Stomach (tissue), 9 donors: ENCODE data around the gene SCO2. TPM values are rescaled to one million over a fixed set of nuclear protein-coding genes. Genes with fewer than 3 reads are reported as not detected.

Experiments
- DNase-seq, 2 donors: peaks; one replicate each; pipeline versions ENCODE4 v3.0.0 to v3.0.0-alpha.2; 2013 to 2019
- H3K27ac ChIP-seq, 5 donors: fragments of 200-600 bp in 4 of 5; sonication (generic) in 4 of 5; one replicate each; pipeline ENCODE4 v1.5.1; 2013 to 2019; ENCODE audit warnings: mild to moderate bottlenecking in 1 of 5, moderate library complexity in 1 of 5
- H3K27me3 ChIP-seq, 3 donors: fragments of 200-600 bp; sonication (generic); one replicate each; pipeline ENCODE4 v1.5.1; 2017 to 2019; ENCODE audit warnings: mixed run types in 1 of 3
- H3K36me3 ChIP-seq, 4 donors: fragments of 200-600 bp; sonication (generic); 1 replicate in 3 of 4; 2 replicates in 1 of 4; pipeline ENCODE4 v1.5.1; 2016 to 2019
- H3K4me1 ChIP-seq, 4 donors: fragments of 200-600 bp; sonication (generic); one replicate each; pipeline ENCODE4 v1.5.1; 2016 to 2019
- H3K4me3 ChIP-seq, 4 donors: fragments of 200-600 bp; sonication (generic) in 3 of 4; one replicate each; pipeline ENCODE4 v1.5.1; 2016 to 2019; ENCODE audit warnings: mild to moderate bottlenecking in 1 of 4
- H3K9me3 ChIP-seq, 4 donors: fragments of 200-600 bp; sonication (generic); one replicate each; pipeline ENCODE4 v1.5.1; 2016 to 2019
- CTCF ChIP-seq, 7 experiments: fragments of 450-650 bp in 4 of 7; fragments of 200-600 bp in 3 of 7; sonication (generic) in 3 of 7; IDR thresholded peaks; one replicate each; pipeline ENCODE4 v1.5.1; 2016 to 2019; ENCODE audit warnings: antibody characterized with exemption in 7 of 7, control low read depth in 2 of 7, mild to moderate bottlenecking in 1 of 7
- EP300 ChIP-seq: sonication (generic); formaldehyde crosslinking; IDR thresholded peaks from one replicate; pipeline ENCODE4 v1.6.1; 2017; ENCODE audit warnings: antibody characterized with exemption
- POLR2A ChIP-seq, 4 donors: fragments of 450-650 bp; IDR thresholded peaks; one replicate each; pipeline ENCODE4 v1.6.1; 2016; ENCODE audit warnings: antibody characterized with exemption in 4 of 4, control low read depth in 2 of 4, mild to moderate bottlenecking in 1 of 4, moderate library complexity in 1 of 4
- POLR2AphosphoS5 ChIP-seq, 3 donors: sonication (generic); formaldehyde crosslinking; IDR thresholded peaks; one replicate each; pipeline ENCODE4 v1.6.1; 2016; ENCODE audit warnings: antibody characterized with exemption in 3 of 3
- WGBS, 5 donors: extraction: QIAGEN DNeasy Blood & Tissue Kit in 3 of 5; methylation state at CpG; one replicate each; pipeline versions ENCODE4 v1.1.5 to v1.1.7; 2013 to 2018; 5-methylcytosine and 5-hydroxymethylcytosine counted together
- intact Hi-C: fragments of 100-400 bp; cut with DNase I; formaldehyde crosslinking; loops from one replicate; pipeline ENCODE4 v1.15.1; 2023; ENCODE audit warnings: low total_unique reads
- polyA plus RNA-seq, 3 donors: library from polyadenylated mRNA; stranded (reverse); fragments of 200-250 nt; gene quantifications; one replicate each; pipeline ENCODE4 v1.2.3, GENCODE V29; 2013
- total RNA-seq, 5 donors: library from RNA; depleted of rRNA; stranded (reverse); fragments of >200 nt; gene quantifications; one replicate each; pipeline versions ENCODE4 v1.1.0 to v1.2.3, GENCODE V29; 2014 to 2016
- donor health status: healthy with polysubstance abuse.
- donor health status: Bipolar disorder and iron deficiency.
- donor health status: healthy.

The SCO2 gene
- total and polyA plus RNA-seq, 8 donors, result 0.92 to 7.5 (median 1.9) TPM; not detected in 5

GRCh38 chr22:50489363-50490243 is 35.8 kb downstream of the SCO2 start:
- Histone ChIP-seq H3K4me3 (no peak overlapping the region), H3K4me1 (peaks cover 2 to 14% (median 10%) of the 10 kb centered on the region in 4 donors), H3K9me3 (no peaks in the 10 kb centered on the region), H3K27me3 (peaks cover 0 to 44% (median 0%) of the 10 kb centered on the region in 3 donors), H3K27ac (no peak overlapping the region), H3K36me3 (no peaks in the 10 kb centered on the region)
- TF ChIP-seq POLR2A (IDR thresholded peaks at IDR 0.05) (no peak), CTCF (IDR thresholded peaks at IDR 0.05) (no peak), POLR2AphosphoS5 (IDR thresholded peaks at IDR 0.05) (no peak), EP300 (no peak)
- intact Hi-C loops, result no loop called here
- WGBS, 5 donors, result 76 to 88% (median 82%) methylated on average over 25 to 31 of the region's 31 CpGs
- peak in 1 of 2 donors; percentile 3 for DNase-seq

GRCh38 chr22:50488886-50489285 is 36.5 kb downstream of the SCO2 start:
- no peak for DNase-seq

GRCh38 chr22:50488006-50488677 is 37.3 kb downstream of the SCO2 start:
- no peak overlapping the region for H3K27ac ChIP-seq
- H3K4me1 ChIP-seq, result peaks cover 9 to 29% (median 23%) of the 10 kb centered on the region in 4 donors
- WGBS, 5 donors, result 67 to 85% (median 83%) methylated on average over 7 to 18 of the region's 18 CpGs
- H3K36me3 ChIP-seq, result no peaks in the 10 kb centered on the region
- TF ChIP-seq POLR2AphosphoS5 (IDR thresholded peaks at IDR 0.05) (no peak), CTCF (IDR thresholded peaks at IDR 0.05) (no peak)
- no peak for DNase-seq
- H3K9me3 ChIP-seq, result no peaks in the 10 kb centered on the region
- peaks cover 0 to 58% (median 0%) of the 10 kb centered on the region in 3 donors for H3K27me3 ChIP-seq
- intact Hi-C loops, result no loop called here
- H3K4me3 ChIP-seq, result no peak overlapping the region

More at GRCh38 chr22:50488886-50489285, 36.5 kb downstream of the SCO2 start:
- no peaks in the 10 kb centered on the region for H3K36me3 ChIP-seq
- H3K9me3 ChIP-seq, result no peaks in the 10 kb centered on the region
- H3K27ac ChIP-seq, result no peak overlapping the region
- peaks cover 9 to 22% (median 17%) of the 10 kb centered on the region in 4 donors for H3K4me1 ChIP-seq
- intact Hi-C loops, result no loop called here
- TF ChIP-seq CTCF (IDR thresholded peaks at IDR 0.05) (no peak), EP300 (no peak), POLR2A (IDR thresholded peaks at IDR 0.05) (no peak), POLR2AphosphoS5 (IDR thresholded peaks at IDR 0.05) (no peak)
- peaks cover 0 to 51% (median 0%) of the 10 kb centered on the region in 3 donors for H3K27me3 ChIP-seq
- H3K4me3 ChIP-seq, result no peak overlapping the region
- 78 to 87% (median 80%) methylated on average over 16 to 19 of the region's 19 CpGs for WGBS, 5 donors

GRCh38 chr22:50487290-50488005 is 38.0 kb downstream of the SCO2 start:
- no peak for TF ChIP-seq POLR2AphosphoS5 (IDR thresholded peaks at IDR 0.05)
- no peak for TF ChIP-seq CTCF (IDR thresholded peaks at IDR 0.05)
- TF ChIP-seq EP300, result no peak
- no peak for TF ChIP-seq POLR2A (IDR thresholded peaks at IDR 0.05)
- H3K4me3 ChIP-seq, result no peak overlapping the region
- 81 to 93% (median 83%) methylated on average over 7 to 23 of the region's 23 CpGs for WGBS, 5 donors
- no peak overlapping the region for H3K27ac ChIP-seq
- H3K27me3 ChIP-seq, result peaks cover 0 to 65% (median 6%) of the 10 kb centered on the region in 3 donors
- H3K4me1 ChIP-seq, result peaks cover 9 to 36% (median 29%) of the 10 kb centered on the region in 4 donors
- no peaks in the 10 kb centered on the region for H3K36me3 ChIP-seq
- H3K9me3 ChIP-seq, result no peaks in the 10 kb centered on the region
- no peak for DNase-seq
- intact Hi-C loops, result no loop called here
